Neural cell (in vitro differentiated cells): ENCODE data around the gene BAD. TPM values are rescaled to one million over a fixed set of nuclear protein-coding genes. Genes with fewer than 3 reads are reported as not detected.

Experiments used
- H2AFZ ChIP-seq: fragments of 200-600, 300-800 bp; sonication (generic), shearing (Covaris generic); 2 replicates; pipeline ENCODE4 v1.6.0; 2014; ENCODE audit warnings: low read depth, mild to moderate bottlenecking, antibody characterized with exemption, low read length, moderate library complexity
- H3F3A ChIP-seq: fragments of 200-600 bp; shearing (Covaris generic); 2 replicates; pipeline ENCODE4 v1.6.1; 2016; ENCODE audit warnings: mild to moderate bottlenecking, moderate library complexity, mixed read lengths, antibody characterized with exemption, low read length; ENCODE audit not compliant: insufficient read depth, poor library complexity, severe bottlenecking
- H3K27ac ChIP-seq: fragments of 200-600, 300-800 bp; sonication (generic), shearing (Covaris generic); 2 replicates; pipeline ENCODE4 v1.5.1; 2014; ENCODE audit warnings: mild to moderate bottlenecking, low read length, moderate library complexity
- H3K27me3 ChIP-seq: fragments of 300-800, 200-600 bp; sonication (generic), shearing (Covaris generic); 2 replicates; pipeline ENCODE4 v1.6.0; 2014; ENCODE audit warnings: mild to moderate bottlenecking, low read depth, low read length, moderate library complexity; ENCODE audit not compliant: insufficient read depth
- H3K36me3 ChIP-seq: fragments of 300-800, 200-600 bp; sonication (generic), shearing (Covaris generic); 2 replicates; pipeline ENCODE4 v1.5.1; 2014; ENCODE audit warnings: mild to moderate bottlenecking, antibody characterized with exemption, low read length, moderate library complexity; ENCODE audit not compliant: insufficient read depth
- H3K4me2 ChIP-seq: fragments of 300-800, 200-600 bp; sonication (generic), shearing (Covaris generic); 2 replicates; pipeline ENCODE4 v1.6.0; 2014; ENCODE audit warnings: mild to moderate bottlenecking, low read length
- H3K4me3 ChIP-seq: fragments of 300-800, 200-600 bp; sonication (generic), shearing (Covaris generic); 2 replicates; pipeline ENCODE4 v1.5.1; 2014; ENCODE audit warnings: mild to moderate bottlenecking, low read length, moderate library complexity
- H3K79me2 ChIP-seq: fragments of 200-600 bp; shearing (Covaris generic); replicated peaks from 2 replicates; pipeline ENCODE4 v1.6.0; 2014; ENCODE audit warnings: mild to moderate bottlenecking, low read length, moderate library complexity; ENCODE audit not compliant: insufficient read depth
- H3K9ac ChIP-seq: fragments of 300-800, 200-600 bp; sonication (generic), shearing (Covaris generic); 2 replicates; pipeline ENCODE4 v1.6.1; 2016; ENCODE audit warnings: mild to moderate bottlenecking, low read length, mixed read lengths
- H3K9me2 ChIP-seq: fragments of 200-600 bp; shearing (Covaris generic); 2 replicates; pipeline ENCODE4 v1.6.1; 2016; ENCODE audit warnings: mild to moderate bottlenecking, low read length, mixed read lengths; ENCODE audit not compliant: insufficient read depth
- H3K9me3 ChIP-seq: fragments of 200-600, 300-800 bp; sonication (generic), shearing (Covaris generic); 2 replicates; pipeline ENCODE4 v1.6.1; 2016; ENCODE audit warnings: mild to moderate bottlenecking, mixed run types, low read length, moderate library complexity, mixed read lengths
- H4K20me1 ChIP-seq: fragments of 200-600 bp; shearing (Covaris generic); 2 replicates; pipeline ENCODE4 v1.6.1; 2016; ENCODE audit warnings: mild to moderate bottlenecking, mixed run types; ENCODE audit not compliant: insufficient read depth
- EP300 ChIP-seq: fragments of 450-650 bp; conservative IDR thresholded peaks from 2 replicates; pipeline ENCODE4 v1.6.1; 2014; ENCODE audit warnings: antibody characterized with exemption, mild to moderate bottlenecking, moderate library complexity; ENCODE audit not compliant: poor library complexity, severe bottlenecking
- EZH2 ChIP-seq: fragments of 200-600, 300-800 bp; shearing (Covaris generic), sonication (generic); IDR thresholded peaks from 2 replicates; pipeline ENCODE4 v1.6.1; 2014; ENCODE audit warnings: antibody characterized with exemption, low read length, borderline replicate concordance, mild to moderate bottlenecking; ENCODE audit not compliant: insufficient read depth, poor library complexity, severe bottlenecking
- MXI1 ChIP-seq: fragments of 450-650 bp; conservative IDR thresholded peaks from 2 replicates; pipeline ENCODE4 v1.6.1; 2014; ENCODE audit warnings: antibody characterized with exemption, mild to moderate bottlenecking; ENCODE audit not compliant: poor library complexity, severe bottlenecking
- POLR2AphosphoS5 ChIP-seq: IDR thresholded peaks from 2 replicates; pipeline ENCODE4 v1.6.1; 2012
- RAD21 ChIP-seq: fragments of 450-650 bp; conservative IDR thresholded peaks from 2 replicates; pipeline ENCODE4 v1.6.1; 2014; ENCODE audit warnings: antibody characterized with exemption, mild to moderate bottlenecking, moderate library complexity
- SMC3 ChIP-seq: fragments of 450-650 bp; conservative IDR thresholded peaks from 2 replicates; pipeline ENCODE4 v1.6.1; 2014; ENCODE audit warnings: antibody characterized with exemption, mild to moderate bottlenecking, moderate library complexity; ENCODE audit not compliant: poor library complexity
- TAF1 ChIP-seq: IDR thresholded peaks from 2 replicates; pipeline ENCODE4 v1.6.1; 2012; ENCODE audit warnings: low read depth
- polyA plus RNA-seq: library from polyadenylated mRNA; depleted of rRNA; stranded (reverse); fragments of >200 nt; gene quantifications from 2 replicates; pipeline ENCODE4 v1.2.3, GENCODE V29; 2014
- TF ChIP-seq, protein P1 (sequence below): fragments of 450-650 bp; IDR thresholded peaks from 2 replicates; pipeline ENCODE4 v1.5.1; 2014; ENCODE audit warnings: antibody characterized with exemption, mild to moderate bottlenecking, moderate library complexity; ENCODE audit not compliant: poor library complexity, severe bottlenecking
- TF ChIP-seq, protein P2 (sequence below): IDR thresholded peaks from 2 replicates; pipeline ENCODE4 v1.6.1; 2012; ENCODE audit warnings: borderline replicate concordance

Gene BAD
- polyA plus RNA-seq, 1 donor from 2014 or later: 219 TPM

DNA sequence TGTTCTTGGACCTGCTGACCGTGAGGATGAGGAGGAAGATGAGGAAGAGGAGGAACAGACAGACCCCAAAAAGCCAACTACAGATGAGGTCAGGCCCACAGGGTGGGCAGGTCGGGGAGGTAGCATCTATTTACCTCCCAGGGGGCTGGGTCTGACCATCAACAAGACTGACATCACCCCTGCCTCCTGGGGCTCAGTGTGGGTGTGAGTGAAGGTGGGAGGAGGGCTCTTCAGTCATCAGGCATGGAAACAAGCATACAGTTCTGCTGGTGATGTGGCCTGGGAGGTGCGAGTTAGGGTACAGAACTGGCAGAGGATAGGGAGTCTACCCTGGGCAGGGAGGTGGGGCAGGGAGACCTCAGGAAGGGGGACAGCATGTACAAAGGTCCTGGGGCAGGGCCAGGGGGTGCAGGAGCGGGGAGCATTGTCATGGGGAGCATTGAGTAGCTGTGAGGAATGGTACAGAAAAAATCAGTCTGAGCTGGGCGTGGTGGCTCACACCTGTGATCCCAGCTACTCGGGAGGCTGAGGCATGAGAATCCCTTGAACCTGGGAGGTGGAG is 24.2 kb downstream of the BAD start:
- Histone ChIP-seq H3K9me2 (no peaks in the 10 kb centered on the region), H3K9me3 (no peaks in the 10 kb centered on the region), H4K20me1 (no peaks in the 10 kb centered on the region), H3K4me2 (no peak overlapping the region), H3K4me3 (no peak overlapping the region), H3K79me2 (no peaks in the 10 kb centered on the region), H3K27me3 (no peaks in the 10 kb centered on the region), H2AFZ (no peak overlapping the region), H3K27ac (no peak overlapping the region), H3F3A (no peaks in the 10 kb centered on the region), H3K36me3 (no peaks in the 10 kb centered on the region), H3K9ac (no peak overlapping the region)
- TF ChIP-seq EP300: no peak
- no peak for TF ChIP-seq POLR2AphosphoS5
- TF ChIP-seq, protein P1, sequence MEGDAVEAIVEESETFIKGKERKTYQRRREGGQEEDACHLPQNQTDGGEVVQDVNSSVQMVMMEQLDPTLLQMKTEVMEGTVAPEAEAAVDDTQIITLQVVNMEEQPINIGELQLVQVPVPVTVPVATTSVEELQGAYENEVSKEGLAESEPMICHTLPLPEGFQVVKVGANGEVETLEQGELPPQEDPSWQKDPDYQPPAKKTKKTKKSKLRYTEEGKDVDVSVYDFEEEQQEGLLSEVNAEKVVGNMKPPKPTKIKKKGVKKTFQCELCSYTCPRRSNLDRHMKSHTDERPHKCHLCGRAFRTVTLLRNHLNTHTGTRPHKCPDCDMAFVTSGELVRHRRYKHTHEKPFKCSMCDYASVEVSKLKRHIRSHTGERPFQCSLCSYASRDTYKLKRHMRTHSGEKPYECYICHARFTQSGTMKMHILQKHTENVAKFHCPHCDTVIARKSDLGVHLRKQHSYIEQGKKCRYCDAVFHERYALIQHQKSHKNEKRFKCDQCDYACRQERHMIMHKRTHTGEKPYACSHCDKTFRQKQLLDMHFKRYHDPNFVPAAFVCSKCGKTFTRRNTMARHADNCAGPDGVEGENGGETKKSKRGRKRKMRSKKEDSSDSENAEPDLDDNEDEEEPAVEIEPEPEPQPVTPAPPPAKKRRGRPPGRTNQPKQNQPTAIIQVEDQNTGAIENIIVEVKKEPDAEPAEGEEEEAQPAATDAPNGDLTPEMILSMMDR: no peak
- TF ChIP-seq TAF1: no peak
- TF ChIP-seq RAD21: no peak
- no peak for TF ChIP-seq EZH2
- TF ChIP-seq, protein P2, sequence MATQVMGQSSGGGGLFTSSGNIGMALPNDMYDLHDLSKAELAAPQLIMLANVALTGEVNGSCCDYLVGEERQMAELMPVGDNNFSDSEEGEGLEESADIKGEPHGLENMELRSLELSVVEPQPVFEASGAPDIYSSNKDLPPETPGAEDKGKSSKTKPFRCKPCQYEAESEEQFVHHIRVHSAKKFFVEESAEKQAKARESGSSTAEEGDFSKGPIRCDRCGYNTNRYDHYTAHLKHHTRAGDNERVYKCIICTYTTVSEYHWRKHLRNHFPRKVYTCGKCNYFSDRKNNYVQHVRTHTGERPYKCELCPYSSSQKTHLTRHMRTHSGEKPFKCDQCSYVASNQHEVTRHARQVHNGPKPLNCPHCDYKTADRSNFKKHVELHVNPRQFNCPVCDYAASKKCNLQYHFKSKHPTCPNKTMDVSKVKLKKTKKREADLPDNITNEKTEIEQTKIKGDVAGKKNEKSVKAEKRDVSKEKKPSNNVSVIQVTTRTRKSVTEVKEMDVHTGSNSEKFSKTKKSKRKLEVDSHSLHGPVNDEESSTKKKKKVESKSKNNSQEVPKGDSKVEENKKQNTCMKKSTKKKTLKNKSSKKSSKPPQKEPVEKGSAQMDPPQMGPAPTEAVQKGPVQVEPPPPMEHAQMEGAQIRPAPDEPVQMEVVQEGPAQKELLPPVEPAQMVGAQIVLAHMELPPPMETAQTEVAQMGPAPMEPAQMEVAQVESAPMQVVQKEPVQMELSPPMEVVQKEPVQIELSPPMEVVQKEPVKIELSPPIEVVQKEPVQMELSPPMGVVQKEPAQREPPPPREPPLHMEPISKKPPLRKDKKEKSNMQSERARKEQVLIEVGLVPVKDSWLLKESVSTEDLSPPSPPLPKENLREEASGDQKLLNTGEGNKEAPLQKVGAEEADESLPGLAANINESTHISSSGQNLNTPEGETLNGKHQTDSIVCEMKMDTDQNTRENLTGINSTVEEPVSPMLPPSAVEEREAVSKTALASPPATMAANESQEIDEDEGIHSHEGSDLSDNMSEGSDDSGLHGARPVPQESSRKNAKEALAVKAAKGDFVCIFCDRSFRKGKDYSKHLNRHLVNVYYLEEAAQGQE: no peak
- no peak for TF ChIP-seq MXI1
- no peak for TF ChIP-seq SMC3

DNA sequence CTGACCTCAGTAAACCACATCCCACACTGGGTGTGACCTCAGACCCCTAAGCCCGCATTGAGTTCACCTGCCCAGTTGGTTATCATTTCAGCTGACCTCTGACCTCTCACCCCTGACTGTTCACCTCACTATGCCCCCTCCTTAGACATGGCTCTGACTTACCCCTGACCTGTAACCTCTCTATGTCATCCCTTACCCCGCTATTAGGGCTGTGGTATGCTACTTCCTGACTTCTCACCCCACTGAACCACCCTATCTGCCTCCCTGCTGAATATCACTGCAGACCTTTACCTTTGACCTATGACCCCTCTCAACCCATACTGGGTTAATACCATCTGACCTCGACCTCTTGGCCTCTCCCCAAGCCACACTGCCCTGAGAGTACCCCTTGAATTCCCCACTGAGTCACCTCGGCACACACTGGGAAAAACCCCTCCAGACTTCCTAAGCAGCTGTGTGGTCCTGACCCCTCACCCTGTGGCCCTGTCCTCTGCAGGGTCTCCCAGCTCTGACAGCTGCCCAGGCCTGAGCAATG is 24.9 kb downstream of the BAD start:
- Histone ChIP-seq H3K36me3 (no peaks in the 10 kb centered on the region), H4K20me1 (no peaks in the 10 kb centered on the region)
- TF ChIP-seq EP300 (no peak), SMC3 (no peak), RAD21 (no peak), MXI1 (no peak), POLR2AphosphoS5 (no peak), TAF1 (no peak), EZH2 (no peak)
- TF ChIP-seq, protein P1: no peak
- TF ChIP-seq, protein P2: no peak

More for the DNA sequence above, 24.9 kb downstream of the BAD start:
- Histone ChIP-seq H3K9me2 (no peaks in the 10 kb centered on the region), H3F3A (no peaks in the 10 kb centered on the region), H3K27me3 (no peaks in the 10 kb centered on the region), H3K27ac (no peak overlapping the region), H3K4me2 (no peak overlapping the region), H3K4me3 (no peak overlapping the region), H3K9ac (no peak overlapping the region), H3K9me3 (no peaks in the 10 kb centered on the region), H2AFZ (no peak overlapping the region), H3K79me2 (no peaks in the 10 kb centered on the region)
